ENCODE data around the gene INTU.

Gene INTU

GRCh38 chr4:127759228-127759820, 126.6 kb downstream of the INTU start:
- no peak for DNase-seq

DNA sequence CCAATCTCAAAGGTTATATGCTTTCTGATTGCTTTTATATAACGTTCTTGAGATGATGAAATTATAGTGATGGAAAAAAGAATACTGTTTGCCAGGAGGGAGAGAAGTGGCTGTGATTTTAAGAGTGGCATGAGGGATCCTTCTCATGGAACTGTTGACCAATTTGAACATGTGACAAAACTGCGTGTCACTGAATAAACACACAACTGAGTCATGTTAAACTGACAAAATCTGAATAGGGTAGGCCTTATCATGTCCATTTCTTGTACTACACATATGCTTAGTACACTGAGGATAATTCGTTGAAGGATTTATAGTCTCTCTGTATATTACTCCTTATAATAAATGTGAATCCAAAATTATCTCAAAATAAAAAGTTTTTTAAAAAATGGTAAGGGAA, 127.1 kb downstream of the INTU start:
- no peak for DNase-seq

DNA sequence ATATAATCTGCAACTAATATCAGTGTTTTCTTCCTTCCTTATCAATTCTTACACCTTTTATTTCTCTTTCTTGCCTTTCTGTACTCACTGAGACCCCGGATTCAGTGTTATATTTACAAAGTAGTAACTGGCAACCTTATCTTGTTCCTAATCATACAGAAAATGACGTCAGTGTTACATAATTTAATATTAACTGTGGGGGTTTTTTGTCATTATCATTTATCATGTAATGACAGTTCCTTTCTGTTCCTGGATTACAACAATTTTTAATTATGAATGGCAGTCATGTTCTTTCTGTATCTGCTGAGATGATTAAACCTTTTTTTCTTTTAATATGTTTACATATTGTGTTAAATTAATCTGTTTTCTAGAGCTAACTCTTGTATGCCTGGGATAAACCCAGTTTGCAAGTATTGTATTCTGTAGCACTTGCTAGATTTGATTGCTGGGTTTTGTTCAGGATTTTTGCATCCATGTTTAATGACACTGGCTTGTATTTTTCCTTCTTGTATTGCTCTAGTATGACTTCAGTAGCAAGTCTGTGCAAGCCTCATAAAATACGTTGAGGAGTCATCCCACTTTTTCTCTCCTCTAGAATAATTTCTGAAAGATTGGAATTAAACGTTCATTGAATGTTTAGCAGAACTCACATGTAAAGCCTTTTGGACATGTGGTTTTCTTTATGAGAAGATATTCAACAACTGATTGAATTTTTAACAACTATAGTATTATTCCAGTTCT, 138.9 kb downstream of the INTU start:
- no peak for DNase-seq

DNA sequence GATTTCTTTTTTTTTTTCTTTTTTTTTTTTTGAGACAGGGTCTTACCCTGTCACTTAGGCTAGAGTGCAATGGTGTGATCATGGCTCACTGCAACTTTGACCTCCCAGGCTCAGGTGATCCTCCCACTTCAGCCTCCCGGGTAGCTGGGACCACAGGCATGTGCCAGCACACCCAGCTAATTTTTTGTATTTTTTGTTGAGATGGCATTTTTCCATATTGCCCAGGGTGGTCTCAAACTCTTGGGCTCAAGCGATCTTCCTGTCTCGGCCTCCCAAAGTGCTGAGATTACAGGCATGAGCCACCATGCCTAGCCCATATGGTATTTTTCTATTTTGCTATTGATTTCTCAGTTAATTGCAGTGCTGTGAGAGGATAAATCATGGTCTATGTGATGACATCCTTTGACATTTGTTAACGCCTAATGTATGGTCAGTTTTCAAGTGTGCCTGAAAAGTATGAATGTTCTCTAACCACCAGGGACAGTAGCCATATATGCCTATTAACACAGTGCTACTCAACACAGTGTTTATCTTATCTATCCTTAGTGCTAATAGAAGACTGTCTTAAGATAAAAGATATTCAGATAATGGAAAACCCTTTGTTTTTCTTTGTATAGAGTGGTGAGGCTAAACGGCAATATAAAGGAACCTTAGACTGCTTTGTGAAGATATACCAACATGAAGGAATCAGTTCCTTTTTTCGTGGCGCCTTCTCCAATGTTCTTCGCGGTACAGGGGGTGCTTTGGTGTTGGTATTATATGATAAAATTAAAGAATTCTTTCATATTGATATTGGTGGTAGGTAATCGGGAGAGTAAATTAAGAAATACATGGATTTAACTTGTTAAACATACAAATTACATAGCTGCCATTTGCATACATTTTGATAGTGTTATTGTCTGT, 140.3 kb downstream of the INTU start:
- no peak for DNase-seq

DNA sequence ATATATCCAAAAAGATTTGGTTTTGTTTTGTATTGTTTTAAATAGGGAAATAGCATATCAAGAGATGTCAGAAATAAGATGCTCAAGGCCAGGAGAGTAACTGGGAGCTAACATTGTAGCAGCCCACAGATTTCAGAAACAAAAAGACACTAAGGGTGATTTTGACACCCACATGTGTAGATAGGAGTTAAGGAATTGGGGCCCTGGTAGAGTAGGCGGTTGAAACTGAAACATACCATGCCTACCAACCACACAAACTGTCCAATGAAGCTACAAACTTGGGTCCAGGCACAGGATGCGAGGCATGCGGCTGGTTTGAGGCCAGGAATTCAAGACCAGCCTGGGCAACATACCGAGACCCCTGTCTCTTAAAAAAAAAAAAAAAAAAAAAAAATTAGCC, 143.1 kb downstream of the INTU start:
- DNase-seq: no peak
